ENCODE results near the gene TBC1D1. TPM values are rescaled to one million over a fixed set of nuclear protein-coding genes. Genes with fewer than 3 reads are reported as not detected.

The TBC1D1 gene
- total RNA-seq, 4 donors from 2014 or later: 15.9 to 24.0 (median 20.0) TPM

GRCh38 chr4:37985730-37986275, 94.9 kb downstream of the TBC1D1 start:
- intact Hi-C loops (cut with DNase I; ENCODE audit: low total_unique reads): no loop called here

GRCh38 chr4:37988670-37989069, 97.8 kb downstream of the TBC1D1 start:
- intact Hi-C loops (cut with DNase I; ENCODE audit: low total_unique reads): no loop called here
- 82 to 86% methylated on average over 5 of the region's 5 CpGs for WGBS, 2 donors
- no peak overlapping the region for H3K4me3 ChIP-seq (ENCODE audit: low read depth, poor library complexity, severe bottlenecking)
- no peak for DNase-seq (ENCODE audit: low spot score in 2 of 2)
- TF ChIP-seq CTCF (IDR thresholded peaks at IDR 0.05) (no peak), POLR2A (IDR thresholded peaks at IDR 0.05) (no peak)

More at GRCh38 chr4:37985730-37986275, 94.9 kb downstream of the TBC1D1 start:
- H3K4me3 ChIP-seq (ENCODE audit: low read depth, poor library complexity, severe bottlenecking): no peak overlapping the region
- TF ChIP-seq CTCF (IDR thresholded peaks at IDR 0.05) (no peak), POLR2A (IDR thresholded peaks at IDR 0.05) (no peak)
- WGBS, 2 donors: 84 to 93% methylated on average over 3 of the region's 3 CpGs
- DNase-seq (ENCODE audit: low spot score in 2 of 2): no peak

GRCh38 chr4:37989398-37990260, 98.7 kb downstream of the TBC1D1 start:
- no peak for DNase-seq (ENCODE audit: low spot score in 2 of 2)
- WGBS, 2 donors: 66 to 75% methylated on average over 8 of the region's 8 CpGs
- H3K4me3 ChIP-seq (ENCODE audit: low read depth, poor library complexity, severe bottlenecking): no peak overlapping the region
- TF ChIP-seq POLR2A (IDR thresholded peaks at IDR 0.05) (no peak), CTCF (IDR thresholded peaks at IDR 0.05) (no peak)
- intact Hi-C loops (cut with DNase I; ENCODE audit: low total_unique reads): no loop called here

- WGBS, 2 donors: 87 to 88% methylated on average over 5 of the region's 5 CpGs
- intact Hi-C loops (cut with DNase I; ENCODE audit: low total_unique reads): no loop called here
- TF ChIP-seq POLR2A (IDR thresholded peaks at IDR 0.05): no peak
- no peak for TF ChIP-seq CTCF (IDR thresholded peaks at IDR 0.05)
Measured at GRCh38 chr4:37990731-37991245, 99.9 kb downstream of the TBC1D1 start.

GRCh38 chr4:37991623-37992410, 100.9 kb downstream of the TBC1D1 start:
- TF ChIP-seq CTCF (IDR thresholded peaks at IDR 0.05) (no peak), POLR2A (IDR thresholded peaks at IDR 0.05) (no peak)
- intact Hi-C loops (cut with DNase I; ENCODE audit: low total_unique reads): no loop called here

More at GRCh38 chr4:37990731-37991245, 99.9 kb downstream of the TBC1D1 start:
- DNase-seq (ENCODE audit: low spot score in 2 of 2): no peak
- no peak overlapping the region for H3K4me3 ChIP-seq (ENCODE audit: low read depth, poor library complexity, severe bottlenecking)

More at GRCh38 chr4:37991623-37992410, 100.9 kb downstream of the TBC1D1 start:
- 89 to 96% methylated on average over 8 of the region's 8 CpGs for WGBS, 2 donors
- H3K4me3 ChIP-seq (ENCODE audit: low read depth, poor library complexity, severe bottlenecking): no peak overlapping the region
- no peak for DNase-seq (ENCODE audit: low spot score in 2 of 2)
